ENCODE results near the gene TNFRSF13B.

The TNFRSF13B gene

GRCh38 chr17:16929035-16929680 is 42.8 kb downstream of the TNFRSF13B start:
- Histone ChIP-seq H3K4me1 (peaks cover 9 to 45% (median 25%) of the 10 kb centered on the region in 10 experiments; a peak in 19 of 20 replicates), H3K9me3 (replicated peaks in 1 of 11) (no peaks in the 10 kb centered on the region), H3K27me3 (no peaks in the 10 kb centered on the region), H3K4me3 (no peak overlapping the region), H3K27ac (no peak overlapping the region), H4K20me1 (no peaks in the 10 kb centered on the region; a peak in 1 of 22 replicates), H3K4me2 (peak overlapping the region in 10 of 11 experiments; percentile 6 to 81 (median 40); a peak in 15 of 22 replicates), H3K36me3 (no peaks in the 10 kb centered on the region), H3K9ac (no peak overlapping the region)
- no peak for TF ChIP-seq Cebpa-rat (IDR thresholded peaks at IDR 0.05)

- Histone ChIP-seq H3K36me3 (no peaks in the 10 kb centered on the region), H3K4me2 (peak overlapping the region in 10 of 11 experiments; percentile 6 to 81 (median 40); a peak in 16 of 22 replicates), H3K27ac (no peak overlapping the region), H3K27me3 (no peaks in the 10 kb centered on the region), H3K9ac (no peak overlapping the region), H4K20me1 (no peaks in the 10 kb centered on the region; a peak in 1 of 22 replicates), H3K4me3 (no peak overlapping the region), H3K4me1 (peaks cover 9 to 47% (median 25%) of the 10 kb centered on the region in 10 experiments; a peak in 19 of 20 replicates), H3K9me3 (replicated peaks in 1 of 11) (no peaks in the 10 kb centered on the region)
- no peak for TF ChIP-seq Cebpa-rat (IDR thresholded peaks at IDR 0.05)
Observed at GRCh38 chr17:16928406-16929034, 43.4 kb downstream of the TNFRSF13B start.

- Histone ChIP-seq H3K27me3 (no peaks in the 10 kb centered on the region), H3K4me1 (peaks cover 9 to 54% (median 25%) of the 10 kb centered on the region in 10 experiments; a peak in 19 of 20 replicates), H4K20me1 (no peaks in the 10 kb centered on the region; a peak in 1 of 22 replicates), H3K9ac (no peak overlapping the region), H3K36me3 (no peaks in the 10 kb centered on the region), H3K27ac (no peak overlapping the region), H3K4me3 (no peak overlapping the region), H3K9me3 (replicated peaks in 1 of 11) (no peaks in the 10 kb centered on the region), H3K4me2 (peak overlapping the region in 7 of 11 experiments; percentile 11 to 81 (median 49); a peak in 12 of 22 replicates)
- no peak for TF ChIP-seq Cebpa-rat (IDR thresholded peaks at IDR 0.05)
Observed at GRCh38 chr17:16927641-16928321, 44.1 kb downstream of the TNFRSF13B start.

- peaks cover 9 to 53% (median 25%) of the 10 kb centered on the region in 10 experiments; a peak in 19 of 20 replicates for H3K4me1 ChIP-seq
- no peak overlapping the region for H3K4me3 ChIP-seq
- no peak overlapping the region for H3K27ac ChIP-seq
- no peaks in the 10 kb centered on the region for H3K9me3 ChIP-seq (replicated peaks in 1 of 11)
- H3K9ac ChIP-seq, result no peak overlapping the region
- H3K4me2 ChIP-seq, result no peak overlapping the region; a peak in 1 of 22 replicates
- H4K20me1 ChIP-seq, result no peaks in the 10 kb centered on the region; a peak in 1 of 22 replicates
- no peaks in the 10 kb centered on the region for H3K36me3 ChIP-seq
- no peaks in the 10 kb centered on the region for H3K27me3 ChIP-seq
- TF ChIP-seq Cebpa-rat (IDR thresholded peaks at IDR 0.05), result no peak
Observed at GRCh38 chr17:16926571-16927451, 45.1 kb downstream of the TNFRSF13B start.

- Histone ChIP-seq H3K27ac (no peak overlapping the region), H3K9me3 (replicated peaks in 1 of 11) (no peaks in the 10 kb centered on the region), H3K27me3 (no peaks in the 10 kb centered on the region), H3K4me3 (no peak overlapping the region), H3K36me3 (no peaks in the 10 kb centered on the region), H3K4me1 (peaks cover 2 to 46% (median 23%) of the 10 kb centered on the region in 10 experiments; a peak in 19 of 20 replicates), H3K9ac (no peak overlapping the region), H3K4me2 (no peak overlapping the region), H4K20me1 (no peaks in the 10 kb centered on the region; a peak in 1 of 22 replicates)
- no peak for TF ChIP-seq Cebpa-rat (IDR thresholded peaks at IDR 0.05)
Observed at GRCh38 chr17:16926061-16926511, 45.8 kb downstream of the TNFRSF13B start.

GRCh38 chr17:16925461-16926060 is 46.4 kb downstream of the TNFRSF13B start:
- no peaks in the 10 kb centered on the region for H3K27me3 ChIP-seq
- H3K9ac ChIP-seq, result no peak overlapping the region
- H3K4me2 ChIP-seq, result no peak overlapping the region
- no peaks in the 10 kb centered on the region; a peak in 1 of 22 replicates for H4K20me1 ChIP-seq
- no peak overlapping the region for H3K27ac ChIP-seq
- no peak overlapping the region for H3K4me3 ChIP-seq
- no peaks in the 10 kb centered on the region for H3K36me3 ChIP-seq
- H3K4me1 ChIP-seq, result peaks cover 0 to 41% (median 21%) of the 10 kb centered on the region in 10 experiments; a peak in 17 of 20 replicates
- no peaks in the 10 kb centered on the region for H3K9me3 ChIP-seq (replicated peaks in 1 of 11)
- no peak for TF ChIP-seq Cebpa-rat (IDR thresholded peaks at IDR 0.05)

- Histone ChIP-seq H4K20me1 (no peaks in the 10 kb centered on the region; a peak in 1 of 22 replicates), H3K9me3 (replicated peaks in 1 of 11) (no peaks in the 10 kb centered on the region), H3K36me3 (no peaks in the 10 kb centered on the region), H3K27me3 (no peaks in the 10 kb centered on the region), H3K4me2 (no peak overlapping the region), H3K27ac (no peak overlapping the region), H3K4me1 (peaks cover 2 to 43% (median 22%) of the 10 kb centered on the region in 10 experiments; a peak in 18 of 20 replicates), H3K9ac (no peak overlapping the region), H3K4me3 (no peak overlapping the region)
- TF ChIP-seq Cebpa-rat (IDR thresholded peaks at IDR 0.05), result no peak
Observed at GRCh38 chr17:16924696-16925440, 47.0 kb downstream of the TNFRSF13B start.
